ENCODE results near the gene LSS. TPM values are rescaled to one million over a fixed set of nuclear protein-coding genes. Genes with fewer than 3 reads are reported as not detected.
"Not testable (repeated sequence)": the region's sequence is repeated elsewhere in the genome, so short reads cannot be mapped to it uniquely, and the experiment has no call there.

LSS gene
- total and polyA plus RNA-seq, 2 donors (not counting 3 experiments of a cell fraction or from before 2014, with no cell fraction given) = 120 to 141 TPM

GRCh38 chr21:46226146-46226545 lies 2.4 kb downstream of the LSS start:
- no peaks in the 10 kb centered on the region for H3K27me3 ChIP-seq (ENCODE audit: control insufficient read depth in 2 of 2, insufficient read depth in 2 of 2, low read length in 2 of 2)
- peak overlapping the region; percentile 78 for H3K4me2 ChIP-seq (ENCODE audit: insufficient read depth, low read length)
- ChIA-PET CTCF (interaction anchor here (1.7 kb wide), 1 partner anchor 73 kb away, joined by 4 read pairs; no protein-coding TSS in a partner anchor), POLR2A (no interaction called here)
- H3K36me3 ChIP-seq (ENCODE audit: control insufficient read depth in 2 of 2, extremely low read depth in 1 of 2, insufficient read depth in 2 of 2, low read length in 2 of 2) = peaks cover 5 to 6% of the 10 kb centered on the region in 2 experiments
- dilution Hi-C loops (cut with MboI; ENCODE audit: extremely low pct_ligation_motif_present, low sequenced_read_pairs) = no loop called here
- no peak overlapping the region for H2AFZ ChIP-seq (ENCODE audit: low read depth, low read length)
- H3K79me2 ChIP-seq (ENCODE audit: control insufficient read depth, insufficient read depth, low read length) = peaks cover 52% of the 10 kb centered on the region
- no TSS peak for BruUV-seq (replicated peaks)
- FAIRE-seq (peak; percentile 66), DNase-seq (ENCODE audit: low read depth, low spot score) (no peak)
- TF ChIP-seq JUN (IDR thresholded peaks at IDR 0.05; ENCODE audit: borderline replicate concordance, insufficient read depth, insufficient read length, low read depth) (no peak), CTCF (IDR thresholded peaks at IDR 0.05; ENCODE audit: extremely low read depth in 1 of 2, insufficient read depth in 1 of 2, low read depth in 1 of 2, low read length in 2 of 2) (no peak), POLR2AphosphoS5 (IDR thresholded peaks at IDR 0.05; ENCODE audit: insufficient read depth, low read depth, low read length) (no peak), MYC (IDR thresholded peaks at IDR 0.05; ENCODE audit: low read depth, low read length) (no peak), EZH2 (IDR thresholded peaks at IDR 0.05; ENCODE audit: borderline replicate concordance, low read depth, low read length, severe bottlenecking) (no peak), FOS (IDR thresholded peaks at IDR 0.05; ENCODE audit: borderline replicate concordance, insufficient read depth, low read length) (no peak), GATA2 (IDR thresholded peaks at IDR 0.05; ENCODE audit: insufficient read depth, insufficient read length, low read depth, low read length) (no peak), MAX (IDR thresholded peaks at IDR 0.05; ENCODE audit: insufficient read depth, insufficient read length) (no peak), POLR2A (IDR thresholded peaks at IDR 0.05; ENCODE audit: low read depth, low read length) (no peak)
- no peak overlapping the region for H3K4me3 ChIP-seq (replicated peaks in 1 of 3; ENCODE audit: insufficient read depth in 1 of 3, low read depth in 1 of 3, low read length in 3 of 3)
- no peaks in the 10 kb centered on the region for H3K9me3 ChIP-seq (replicated peaks; ENCODE audit: control insufficient read depth, insufficient read depth, low read length)
- no peak overlapping the region for H3K9ac ChIP-seq (replicated peaks; ENCODE audit: extremely low read depth, insufficient read depth, low read length)
- intact Hi-C loops (cut with micrococcal nuclease) = loop anchor here (5.0 kb wide), 2 partner anchors 79 to 254 kb away; no protein-coding TSS in a partner anchor
- H3K27ac ChIP-seq (ENCODE audit: insufficient read depth, low read depth, low read length) = no peak overlapping the region
- H3K4me1 ChIP-seq (ENCODE audit: control insufficient read depth, extremely low read depth, insufficient read depth, low read length) = peaks cover 22% of the 10 kb centered on the region
- H4K20me1 ChIP-seq (replicated peaks; ENCODE audit: control insufficient read depth, extremely low read depth, insufficient read depth, low read length) = no peaks in the 10 kb centered on the region
- H3K9me1 ChIP-seq (replicated peaks; ENCODE audit: control insufficient read depth, extremely low read depth, insufficient read depth, low read length) = no peaks in the 10 kb centered on the region

GRCh38 chr21:46223661-46224060 lies 4.9 kb downstream of the LSS start:
- POLR2A ChIA-PET; H3K9me3 ChIP-seq (replicated peaks; ENCODE audit: control insufficient read depth, insufficient read depth, low read length); DNase-seq (ENCODE audit: low read depth, low spot score); H3K9me1 ChIP-seq (replicated peaks; ENCODE audit: control insufficient read depth, extremely low read depth, insufficient read depth, low read length); H3K4me2 ChIP-seq (ENCODE audit: insufficient read depth, low read length); dilution Hi-C loops (cut with MboI; ENCODE audit: extremely low pct_ligation_motif_present, low sequenced_read_pairs); H4K20me1 ChIP-seq (replicated peaks; ENCODE audit: control insufficient read depth, extremely low read depth, insufficient read depth, low read length); intact Hi-C loops (cut with micrococcal nuclease); BruUV-seq (replicated peaks); H2AFZ ChIP-seq (ENCODE audit: low read depth, low read length); H3K27ac ChIP-seq (ENCODE audit: insufficient read depth, low read depth, low read length); H3K27me3 ChIP-seq (ENCODE audit: control insufficient read depth in 2 of 2, insufficient read depth in 2 of 2, low read length in 2 of 2); H3K9ac ChIP-seq (replicated peaks; ENCODE audit: extremely low read depth, insufficient read depth, low read length); H3K4me3 ChIP-seq (replicated peaks in 1 of 3; ENCODE audit: insufficient read depth in 1 of 3, low read depth in 1 of 3, low read length in 3 of 3); FAIRE-seq: not testable (repeated sequence)
- Histone ChIP-seq H3K36me3 (ENCODE audit: control insufficient read depth in 2 of 2, extremely low read depth in 1 of 2, insufficient read depth in 2 of 2, low read length in 2 of 2) (peaks cover 6 to 10% of the 10 kb centered on the region in 2 experiments), H3K4me1 (ENCODE audit: control insufficient read depth, extremely low read depth, insufficient read depth, low read length) (peaks cover 15% of the 10 kb centered on the region), H3K79me2 (ENCODE audit: control insufficient read depth, insufficient read depth, low read length) (peaks cover 54% of the 10 kb centered on the region)
- CTCF ChIA-PET = interaction anchor here (1.6 kb wide), 1 partner anchor 80 kb away, joined by 9 read pairs; no protein-coding TSS in a partner anchor

Data from endothelial cell of umbilical vein (primary cell).